Mesendoderm (in vitro differentiated cells): ENCODE results near the gene TM7SF3.

Experiments used
- DNase-seq: peaks from one replicate; pipeline ENCODE4 v3.0.0; 2013
- H2AK5ac ChIP-seq: 2 replicates; pipeline ENCODE4 v1.6.1; 2013; ENCODE audit warnings: low read length, inconsistent platforms
- H2BK120ac ChIP-seq: 2 replicates; pipeline ENCODE4 v1.6.1; 2013; ENCODE audit warnings: low read depth, mild to moderate bottlenecking, low read length, moderate library complexity, mixed read lengths
- H2BK15ac ChIP-seq: replicated peaks from 2 replicates; pipeline ENCODE4 v1.6.1; 2013; ENCODE audit warnings: low read depth, mild to moderate bottlenecking, moderate library complexity
- H2BK5ac ChIP-seq: 2 replicates; pipeline ENCODE4 v1.6.1; 2013; ENCODE audit warnings: low read length, inconsistent platforms
- H3K18ac ChIP-seq: 2 replicates; pipeline ENCODE4 v1.6.1; 2013; ENCODE audit warnings: mild to moderate bottlenecking, low read length, mixed read lengths
- H3K23ac ChIP-seq: one replicate; pipeline ENCODE4 v1.6.1; 2013; ENCODE audit warnings: low read length
- H3K27ac ChIP-seq: 2 replicates; pipeline ENCODE4 v1.5.1; 2013; ENCODE audit warnings: low read depth, mild to moderate bottlenecking, inconsistent platforms, low read length, moderate library complexity
- H3K27me3 ChIP-seq: 2 replicates; pipeline ENCODE4 v1.6.1; 2013; ENCODE audit warnings: low read length, control low read depth, mild to moderate bottlenecking, inconsistent platforms; ENCODE audit not compliant: insufficient read depth, poor library complexity
- H3K36me3 ChIP-seq: 2 replicates; pipeline ENCODE4 v1.6.1; 2013; ENCODE audit warnings: low read length, inconsistent platforms; ENCODE audit not compliant: control insufficient read depth, insufficient read depth
- H3K4ac ChIP-seq: one replicate; pipeline ENCODE4 v1.6.1; 2013; ENCODE audit warnings: low read depth, mild to moderate bottlenecking, low read length, moderate library complexity
- H3K4me1 ChIP-seq: 2 replicates; pipeline ENCODE4 v1.6.1; 2013; ENCODE audit warnings: low read depth, low read length, inconsistent platforms; ENCODE audit not compliant: control insufficient read depth
- H3K4me2 ChIP-seq: 2 replicates; pipeline ENCODE4 v1.6.1; 2013; ENCODE audit warnings: low read length
- H3K4me3 ChIP-seq: 2 replicates; pipeline ENCODE4 v1.5.1; 2013; ENCODE audit warnings: mild to moderate bottlenecking, low read length
- H3K56ac ChIP-seq: one replicate; pipeline ENCODE4 v1.6.1; 2013; ENCODE audit warnings: low read length
- H3K79me1 ChIP-seq: 2 replicates; pipeline ENCODE4 v1.6.1; 2013; ENCODE audit warnings: low read length, inconsistent platforms
- H3K79me2 ChIP-seq: 2 replicates; pipeline ENCODE4 v1.6.1; 2013; ENCODE audit warnings: mild to moderate bottlenecking, low read length; ENCODE audit not compliant: control insufficient read depth, insufficient read depth
- H3K9ac ChIP-seq: 2 replicates; pipeline ENCODE4 v1.6.1; 2013; ENCODE audit warnings: low read length, inconsistent platforms
- H4K5ac ChIP-seq: one replicate; pipeline ENCODE4 v1.6.1; 2013; ENCODE audit warnings: low read length
- H4K8ac ChIP-seq: one replicate; pipeline ENCODE4 v1.6.1; 2013; ENCODE audit warnings: low read depth, mild to moderate bottlenecking, control low read depth, low read length, moderate library complexity
- WGBS: extraction: QIAGEN DNeasy Blood & Tissue Kit; methylation state at CpG from one replicate; pipeline ENCODE4 v1.1.7; 2013; ENCODE audit warnings: low lambda C conversion rate, missing lambda C conversion rate; ENCODE audit not compliant: insufficient coverage; ENCODE audit errors: extremely low coverage; 5-methylcytosine and 5-hydroxymethylcytosine counted together

TM7SF3 gene

GRCh38 chr12:26954027-26954426 lies 60.2 kb downstream of the TM7SF3 start:
- no peak overlapping the region for H3K56ac ChIP-seq
- no peaks in the 10 kb centered on the region for H3K79me2 ChIP-seq
- no peaks in the 10 kb centered on the region for H3K4me1 ChIP-seq
- H2BK5ac ChIP-seq = no peak overlapping the region
- H3K4me3 ChIP-seq = no peak overlapping the region
- no peaks in the 10 kb centered on the region for H3K36me3 ChIP-seq
- H3K4me2 ChIP-seq = no peak overlapping the region
- no peak overlapping the region for H3K9ac ChIP-seq
- no peak overlapping the region for H2BK15ac ChIP-seq
- DNase-seq = no peak
- H3K23ac ChIP-seq = no peak overlapping the region
- no peak overlapping the region for H4K5ac ChIP-seq
- no peak overlapping the region for H2BK120ac ChIP-seq
- H3K79me1 ChIP-seq = no peaks in the 10 kb centered on the region
- H3K4ac ChIP-seq = no peak overlapping the region
- no peaks in the 10 kb centered on the region for H3K27me3 ChIP-seq
- WGBS = no CpG with 5 or more reads among the region's 4 CpGs
- H4K8ac ChIP-seq = no peak overlapping the region
- no peak overlapping the region for H3K27ac ChIP-seq
- no peak overlapping the region for H2AK5ac ChIP-seq
- H3K18ac ChIP-seq = no peak overlapping the region

GRCh38 chr12:26953447-26953846 lies 60.7 kb downstream of the TM7SF3 start:
- no peak overlapping the region for H3K4me3 ChIP-seq
- H3K9ac ChIP-seq = no peak overlapping the region
- no peak overlapping the region for H3K23ac ChIP-seq
- no peak overlapping the region for H3K4ac ChIP-seq
- H3K27ac ChIP-seq = no peak overlapping the region
- H3K56ac ChIP-seq = no peak overlapping the region
- H3K4me2 ChIP-seq = no peak overlapping the region
- no peak overlapping the region for H4K8ac ChIP-seq
- no peak overlapping the region for H2AK5ac ChIP-seq
- WGBS = no CpG with 5 or more reads among the region's 1 CpG
- no peak overlapping the region for H2BK5ac ChIP-seq
- no peak for DNase-seq
- no peaks in the 10 kb centered on the region for H3K27me3 ChIP-seq
- H3K36me3 ChIP-seq = no peaks in the 10 kb centered on the region
- no peaks in the 10 kb centered on the region for H3K79me1 ChIP-seq
- no peak overlapping the region for H2BK15ac ChIP-seq
- H3K18ac ChIP-seq = no peak overlapping the region
- H3K4me1 ChIP-seq = no peaks in the 10 kb centered on the region
- no peaks in the 10 kb centered on the region for H3K79me2 ChIP-seq
- no peak overlapping the region for H4K5ac ChIP-seq
- no peak overlapping the region for H2BK120ac ChIP-seq

GRCh38 chr12:26948309-26948708 lies 65.9 kb downstream of the TM7SF3 start:
- Histone ChIP-seq H3K18ac (no peak overlapping the region), H3K4me2 (no peak overlapping the region), H3K36me3 (no peaks in the 10 kb centered on the region), H3K56ac (no peak overlapping the region), H2AK5ac (no peak overlapping the region), H2BK15ac (no peak overlapping the region), H3K23ac (no peak overlapping the region), H3K4me3 (no peak overlapping the region), H3K9ac (no peak overlapping the region), H3K27ac (no peak overlapping the region), H3K27me3 (no peaks in the 10 kb centered on the region), H3K79me1 (peaks cover 2% of the 10 kb centered on the region), H4K5ac (no peak overlapping the region), H2BK120ac (no peak overlapping the region), H4K8ac (no peak overlapping the region), H3K4ac (no peak overlapping the region), H2BK5ac (no peak overlapping the region), H3K79me2 (peaks cover 11% of the 10 kb centered on the region), H3K4me1 (no peaks in the 10 kb centered on the region)
- no CpG with 5 or more reads among the region's 1 CpG for WGBS
- no peak for DNase-seq

- Histone ChIP-seq H3K23ac (no peak overlapping the region), H2BK15ac (no peak overlapping the region), H3K4me2 (no peak overlapping the region), H3K36me3 (no peaks in the 10 kb centered on the region), H3K4ac (no peak overlapping the region), H3K9ac (no peak overlapping the region), H3K27me3 (no peaks in the 10 kb centered on the region), H4K5ac (no peak overlapping the region), H2AK5ac (no peak overlapping the region), H3K79me2 (peaks cover 21% of the 10 kb centered on the region), H3K56ac (no peak overlapping the region), H3K27ac (no peak overlapping the region), H3K4me3 (no peak overlapping the region), H3K18ac (no peak overlapping the region), H4K8ac (no peak overlapping the region), H3K79me1 (peaks cover 2% of the 10 kb centered on the region), H3K4me1 (no peaks in the 10 kb centered on the region), H2BK5ac (no peak overlapping the region), H2BK120ac (no peak overlapping the region)
- DNase-seq = no peak
- WGBS = no CpG with 5 or more reads among the region's 1 CpG
These were observed 73.0 kb downstream of the TM7SF3 start for GRCh38 chr12:26941215-26941594.

- no peak overlapping the region for H3K4me3 ChIP-seq
- no peak overlapping the region for H3K56ac ChIP-seq
- H3K4me1 ChIP-seq = no peaks in the 10 kb centered on the region
- H3K9ac ChIP-seq = no peak overlapping the region
- no peak overlapping the region for H2BK15ac ChIP-seq
- H3K79me2 ChIP-seq = peaks cover 19% of the 10 kb centered on the region
- H3K4me2 ChIP-seq = no peak overlapping the region
- H2AK5ac ChIP-seq = no peak overlapping the region
- no peak overlapping the region for H2BK5ac ChIP-seq
- H3K79me1 ChIP-seq = peaks cover 2% of the 10 kb centered on the region
- H3K36me3 ChIP-seq = no peaks in the 10 kb centered on the region
- H3K27ac ChIP-seq = no peak overlapping the region
- no peak overlapping the region for H3K18ac ChIP-seq
- H4K5ac ChIP-seq = no peak overlapping the region
- H3K4ac ChIP-seq = no peak overlapping the region
- H2BK120ac ChIP-seq = no peak overlapping the region
- no CpG with 5 or more reads among the region's 3 CpGs for WGBS
- no peak for DNase-seq
- H3K23ac ChIP-seq = no peak overlapping the region
- no peaks in the 10 kb centered on the region for H3K27me3 ChIP-seq
- no peak overlapping the region for H4K8ac ChIP-seq
These were observed 73.5 kb downstream of the TM7SF3 start for GRCh38 chr12:26940516-26941214.

- H2AK5ac ChIP-seq = no peak overlapping the region
- H3K27me3 ChIP-seq = no peaks in the 10 kb centered on the region
- H2BK5ac ChIP-seq = no peak overlapping the region
- no peaks in the 10 kb centered on the region for H3K4me1 ChIP-seq
- no peak overlapping the region for H3K4me3 ChIP-seq
- H3K79me2 ChIP-seq = peaks cover 20% of the 10 kb centered on the region
- no peak overlapping the region for H2BK120ac ChIP-seq
- WGBS = no CpG with 5 or more reads among the region's 1 CpG
- no peak overlapping the region for H4K5ac ChIP-seq
- H3K23ac ChIP-seq = no peak overlapping the region
- no peak overlapping the region for H4K8ac ChIP-seq
- no peaks in the 10 kb centered on the region for H3K36me3 ChIP-seq
- no peak overlapping the region for H3K56ac ChIP-seq
- H3K18ac ChIP-seq = no peak overlapping the region
- no peak overlapping the region for H3K4ac ChIP-seq
- H2BK15ac ChIP-seq = no peak overlapping the region
- H3K27ac ChIP-seq = no peak overlapping the region
- DNase-seq = no peak
- peaks cover 2% of the 10 kb centered on the region for H3K79me1 ChIP-seq
- H3K9ac ChIP-seq = no peak overlapping the region
- no peak overlapping the region for H3K4me2 ChIP-seq
These were observed 74.2 kb downstream of the TM7SF3 start for GRCh38 chr12:26939953-26940352.
